ENCODE data around the gene IGSF8.
A peak's percentile ranks its signal among the peaks of the same experiment; 100 is the strongest.

The IGSF8 gene

DNA sequence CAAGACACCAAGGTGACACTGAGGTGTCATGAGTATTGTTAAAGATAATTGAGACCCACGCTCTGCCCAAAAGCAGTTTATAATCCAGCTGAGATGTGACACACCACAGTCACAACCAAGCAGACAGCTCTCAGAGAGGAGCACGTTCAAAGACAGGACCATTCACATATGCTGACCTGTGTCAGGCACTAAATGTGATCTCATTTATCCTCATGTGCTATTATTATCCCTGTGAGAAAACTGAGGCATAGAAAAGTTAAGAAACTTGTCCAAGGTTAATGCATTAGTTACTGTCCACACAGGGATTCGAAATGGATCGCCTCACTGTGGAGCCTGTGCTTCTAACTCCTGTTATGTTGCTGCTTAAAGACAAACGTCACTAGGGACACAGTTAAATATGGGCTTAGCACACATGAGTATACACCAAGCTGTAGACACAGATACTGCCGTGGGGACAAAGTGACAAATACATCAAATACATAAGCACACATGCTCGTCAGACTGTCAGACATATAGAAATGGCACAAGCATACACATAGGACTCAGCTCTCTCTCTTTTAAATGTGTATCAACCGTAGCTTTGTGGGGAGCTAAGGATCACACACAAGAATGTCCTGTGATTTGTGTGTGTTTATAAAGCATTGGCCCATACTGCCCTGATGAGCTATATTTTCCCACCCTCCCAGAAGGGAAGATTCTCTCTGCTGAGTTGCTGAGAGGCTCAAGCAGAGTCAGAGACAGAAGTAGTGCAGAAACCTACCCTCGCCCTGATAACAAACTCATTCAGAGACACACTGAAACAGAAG lies 3.5 kb upstream of the IGSF8 start:
- DNase-seq: no peak

DNA sequence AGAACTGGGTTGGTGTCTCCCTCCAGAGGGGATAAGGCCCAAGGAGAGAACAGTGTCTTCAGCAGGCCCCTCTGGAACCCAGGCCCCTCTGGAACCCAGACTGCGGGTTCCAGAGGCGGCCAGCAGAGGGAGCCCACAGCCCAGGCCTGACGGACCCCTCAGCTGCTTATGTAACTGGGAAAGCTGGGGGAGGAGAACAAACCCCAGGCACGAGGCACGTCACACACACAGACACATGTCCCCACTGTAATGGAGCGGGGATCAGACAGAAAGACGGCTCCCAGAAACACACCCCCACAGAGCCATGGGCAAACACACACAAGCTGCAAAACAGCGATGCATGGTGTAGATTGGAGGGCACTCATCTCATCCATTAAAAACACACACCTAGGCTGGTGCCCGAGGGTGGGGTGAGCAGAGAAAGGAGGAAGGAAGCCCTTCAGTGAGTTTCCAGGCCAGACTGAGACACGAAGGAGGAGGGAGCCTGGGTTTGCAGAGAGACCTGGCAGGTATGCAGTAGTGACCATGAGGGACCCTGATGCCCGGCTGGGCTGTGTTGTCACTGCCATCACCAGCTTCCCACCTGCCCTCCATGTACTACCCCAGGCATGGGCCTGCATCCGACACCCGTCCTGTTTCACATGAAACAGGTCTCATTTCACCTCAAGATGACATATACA lies 2.8 kb upstream of the IGSF8 start:
- peak; percentile 84 for DNase-seq

DNA sequence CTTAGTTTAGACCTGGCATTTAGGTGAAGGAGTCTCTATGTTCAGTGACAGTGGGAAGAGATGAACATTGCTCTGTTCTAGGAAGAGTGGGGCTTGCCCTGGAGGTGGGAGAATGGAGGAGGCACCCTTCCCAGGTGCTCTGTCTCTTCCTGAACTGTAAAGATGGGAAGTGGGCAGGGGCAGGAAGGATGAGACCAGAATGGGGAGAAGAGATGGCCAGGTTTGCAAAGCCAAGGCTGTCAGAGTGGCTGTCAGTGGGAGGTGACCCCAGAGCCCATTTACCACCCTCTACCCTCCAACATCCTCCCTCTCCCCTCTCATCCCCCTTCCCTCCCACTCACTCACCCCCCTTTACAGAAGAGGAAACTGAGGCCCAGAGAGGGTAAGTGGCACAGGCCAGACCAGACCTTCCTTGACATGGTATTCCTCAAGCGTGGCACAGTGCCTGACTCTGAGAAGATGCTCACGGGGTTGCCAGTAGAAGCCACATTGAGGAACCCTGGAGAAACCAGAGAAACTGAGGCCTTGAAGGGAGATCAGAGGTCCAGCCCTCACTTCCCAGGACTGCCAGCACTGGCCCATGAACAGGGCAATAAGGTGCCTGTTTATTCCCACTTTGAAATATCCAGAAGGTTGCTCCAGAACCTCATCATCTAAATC lies 1.4 kb upstream of the IGSF8 start:
- no peak for DNase-seq

DNA sequence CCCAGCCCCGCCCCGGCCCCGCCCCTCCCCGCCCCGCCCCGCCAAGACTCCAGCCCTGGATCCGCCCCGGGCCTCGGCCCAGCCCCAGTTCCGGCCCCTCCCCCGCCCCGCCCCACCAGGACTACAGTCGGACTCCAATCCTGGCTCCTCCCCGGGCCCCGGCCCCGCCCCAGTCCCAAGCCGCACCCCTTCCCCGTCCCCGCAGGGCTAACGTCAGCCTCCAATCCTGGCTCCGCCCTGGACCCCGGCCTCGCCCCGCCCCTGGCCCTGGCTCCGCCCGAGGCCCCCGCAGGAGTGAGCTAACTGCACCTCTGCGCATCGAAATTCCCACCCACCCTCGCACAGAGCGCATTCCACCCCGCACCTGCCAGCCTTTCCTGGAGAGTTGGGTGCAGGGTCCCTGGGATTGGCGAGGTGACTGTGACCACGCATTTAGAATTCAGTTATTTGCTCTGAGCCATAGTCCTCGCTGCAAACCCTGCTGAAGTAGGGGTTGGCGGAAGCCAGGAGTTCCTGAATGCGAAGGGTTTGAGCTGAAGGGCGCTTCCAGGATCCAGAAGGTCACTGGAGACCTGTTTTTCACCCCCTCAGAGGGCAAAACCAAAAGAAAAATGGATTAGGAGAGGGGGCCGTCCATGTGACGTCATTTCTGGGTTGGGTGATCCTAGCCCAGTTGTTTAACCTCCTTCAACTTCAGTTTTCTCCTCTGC lies 588 bp upstream of the IGSF8 start:
- DNase-seq: peak; percentile 95

DNA sequence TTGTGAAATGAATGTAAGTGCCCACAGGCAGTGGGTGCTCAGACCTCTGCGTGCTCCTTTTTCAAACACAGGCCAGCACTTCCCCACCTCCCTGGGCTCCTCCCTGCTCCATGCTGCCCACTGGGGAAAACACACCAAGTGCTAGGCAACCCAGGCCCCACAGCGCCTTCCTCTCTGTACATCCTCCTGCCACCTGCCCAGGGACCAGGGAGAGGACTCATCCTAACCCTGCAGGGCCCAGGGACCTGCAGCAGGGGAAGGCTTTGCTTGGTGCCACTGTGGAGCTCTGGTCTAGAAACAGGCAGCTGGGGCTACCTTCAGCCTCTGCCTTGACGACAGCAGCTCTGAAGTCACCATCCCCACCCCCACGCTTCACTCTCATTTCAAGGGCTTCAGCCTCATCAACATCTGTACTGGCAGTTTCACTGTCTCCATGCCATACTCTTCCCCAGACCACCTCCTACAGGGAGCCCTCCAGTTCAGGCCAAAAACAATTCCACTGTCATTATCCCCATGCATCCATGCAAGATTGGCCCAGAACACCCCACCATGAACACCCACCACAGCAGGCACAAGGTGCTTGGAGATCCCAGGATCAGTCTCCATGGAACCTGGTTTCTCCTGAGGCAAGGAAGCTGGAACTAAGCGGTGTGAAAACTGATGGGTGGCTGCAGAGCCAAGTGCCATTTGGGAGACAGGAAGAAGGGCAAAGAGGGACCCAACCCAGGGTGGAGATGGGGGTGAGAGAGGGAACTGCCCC lies 1.1 kb downstream of the IGSF8 start:
- DNase-seq: no peak

DNA sequence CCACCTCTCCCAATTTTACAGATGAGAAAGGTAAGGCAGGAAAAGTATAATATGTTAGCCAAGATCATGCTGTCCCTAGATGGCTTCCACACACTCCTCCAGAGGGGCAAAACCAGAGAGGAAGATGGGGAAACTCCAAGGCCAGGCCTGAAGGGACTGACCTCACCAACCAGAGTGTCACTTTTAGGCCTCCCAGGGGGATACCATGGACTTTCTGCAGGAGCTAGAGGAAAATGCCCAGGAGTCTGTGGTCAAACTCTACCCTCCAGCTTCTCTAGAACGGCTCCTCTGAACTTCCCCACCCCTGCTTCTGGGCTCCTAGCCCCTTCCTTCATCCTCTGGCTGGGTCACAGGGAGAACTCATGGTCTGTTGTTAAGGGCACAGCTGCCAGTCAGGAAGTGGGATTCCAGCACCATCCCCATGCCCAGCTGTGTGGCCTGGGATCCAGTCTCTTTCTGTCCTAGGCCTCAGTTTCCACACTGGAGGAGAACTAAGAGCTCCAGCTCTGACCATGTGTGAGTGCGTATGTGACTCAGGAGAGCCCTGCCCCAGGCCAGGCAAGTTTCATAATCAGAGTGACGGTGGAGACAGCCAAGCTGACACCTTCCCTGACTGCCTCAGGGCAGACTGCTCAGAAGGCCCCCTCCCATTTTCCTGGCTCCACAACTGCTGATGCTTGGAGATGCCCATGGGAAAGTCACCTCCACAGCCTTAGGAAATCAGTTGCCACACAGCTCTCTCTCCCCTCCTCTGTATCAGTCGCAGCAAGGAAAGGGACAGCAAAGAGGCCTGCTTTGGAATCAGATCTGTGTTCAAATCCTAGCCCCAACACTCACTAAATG lies 1.9 kb downstream of the IGSF8 start:
- no peak for DNase-seq

DNA sequence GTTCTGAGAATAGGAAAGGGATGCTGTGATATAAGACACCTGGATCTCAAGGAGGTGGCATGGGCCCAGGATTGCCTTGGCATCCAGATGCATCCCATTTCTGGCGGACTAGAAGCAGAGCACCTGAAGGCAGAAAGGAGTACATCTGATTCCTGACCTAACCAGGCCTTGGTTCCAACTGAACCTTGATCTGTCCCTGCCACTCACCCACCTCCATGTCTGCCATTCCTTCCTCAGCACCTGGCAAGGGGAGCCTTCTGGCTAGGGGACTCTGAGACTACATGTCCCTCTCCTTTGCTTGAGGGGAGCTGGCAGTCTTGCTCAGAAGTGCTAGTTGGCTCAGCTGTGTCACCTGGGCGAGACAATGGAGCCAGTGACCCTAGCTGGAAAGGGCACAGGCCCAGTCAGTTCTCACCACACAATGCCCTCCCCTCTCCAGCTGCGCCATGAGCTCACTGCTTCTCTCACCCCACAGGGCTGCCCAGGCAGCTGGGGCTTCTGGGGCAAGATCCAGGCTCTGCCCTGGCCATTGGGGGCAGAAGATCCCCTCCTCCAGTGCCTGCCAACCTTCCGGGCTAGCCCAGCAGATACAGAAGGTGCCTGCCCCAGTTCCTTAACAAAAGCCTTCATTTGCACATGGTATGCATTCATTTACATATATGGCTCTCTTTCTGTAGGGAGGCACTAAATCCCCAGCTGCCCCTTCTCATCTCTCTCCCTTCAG lies 2.9 kb downstream of the IGSF8 start:
- DNase-seq: no peak

DNA sequence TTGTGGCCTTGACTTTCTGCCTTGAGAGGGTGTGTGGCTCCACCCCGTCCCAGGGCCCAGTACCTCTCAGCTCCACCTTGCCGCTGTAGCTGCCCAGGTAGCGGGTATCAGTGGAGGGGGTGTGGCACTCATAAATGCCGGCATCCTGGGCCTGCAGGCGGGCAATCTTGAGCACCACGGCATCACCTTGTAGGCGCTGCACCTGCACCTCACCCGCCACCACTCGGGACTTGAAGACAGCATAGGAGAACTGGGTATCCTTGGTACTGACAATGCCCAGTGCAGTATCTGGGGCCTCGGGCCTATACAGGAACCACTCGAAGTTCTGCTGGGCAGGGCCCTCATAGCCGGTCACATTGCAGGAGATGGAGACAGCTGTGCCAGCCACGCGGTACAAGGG lies 3.6 kb downstream of the IGSF8 start:
- no peak for DNase-seq

DNA sequence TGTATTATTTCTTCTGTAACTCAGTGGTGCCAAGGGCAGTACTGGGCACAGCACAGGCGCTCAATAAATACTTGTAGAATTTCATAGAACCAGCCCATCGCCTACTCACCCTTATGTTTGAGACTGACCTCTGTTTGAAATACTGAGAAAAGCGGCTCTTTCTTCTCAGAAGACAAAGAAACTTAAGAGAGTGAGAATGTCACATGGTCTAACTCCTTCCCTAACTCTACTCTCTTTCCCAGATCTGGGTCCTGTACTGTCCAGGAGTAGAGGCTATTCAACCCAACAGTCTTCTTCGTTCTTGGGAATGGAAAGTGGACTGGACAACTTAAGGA lies 4.2 kb downstream of the IGSF8 start:
- DNase-seq: no peak

DNA sequence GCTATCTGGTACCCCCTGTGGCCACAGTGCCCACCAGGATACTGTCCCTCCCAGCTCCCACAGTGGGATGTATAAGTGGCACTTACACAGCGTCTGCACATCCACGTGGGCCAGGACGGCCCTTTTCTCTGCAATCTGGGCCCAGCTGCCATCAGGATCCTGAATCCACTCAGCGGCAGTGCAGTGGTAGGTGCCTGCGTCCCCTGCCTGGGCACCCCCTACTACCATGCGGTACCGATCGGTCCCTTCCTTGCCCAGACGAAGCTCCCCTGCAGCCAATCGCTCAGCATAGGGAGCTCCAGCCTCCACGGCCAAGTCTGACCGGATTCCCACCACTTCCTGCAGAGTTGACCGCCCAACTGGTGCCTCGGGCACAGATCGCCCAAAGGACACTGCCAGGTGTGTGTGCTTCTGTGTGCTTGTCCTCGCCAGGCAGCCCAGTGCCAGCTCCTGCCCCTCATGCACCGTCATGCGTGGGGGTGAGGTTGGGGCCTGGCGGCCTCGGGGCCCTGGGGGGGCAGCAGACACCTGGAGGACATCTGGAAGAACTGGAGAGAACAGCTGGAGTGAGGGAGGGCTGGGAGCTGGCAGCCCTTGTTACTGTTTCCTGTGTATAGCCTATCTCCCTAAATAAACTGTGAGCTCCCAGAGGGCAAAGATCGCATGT lies 4.7 kb downstream of the IGSF8 start:
- DNase-seq: no peak

DNA sequence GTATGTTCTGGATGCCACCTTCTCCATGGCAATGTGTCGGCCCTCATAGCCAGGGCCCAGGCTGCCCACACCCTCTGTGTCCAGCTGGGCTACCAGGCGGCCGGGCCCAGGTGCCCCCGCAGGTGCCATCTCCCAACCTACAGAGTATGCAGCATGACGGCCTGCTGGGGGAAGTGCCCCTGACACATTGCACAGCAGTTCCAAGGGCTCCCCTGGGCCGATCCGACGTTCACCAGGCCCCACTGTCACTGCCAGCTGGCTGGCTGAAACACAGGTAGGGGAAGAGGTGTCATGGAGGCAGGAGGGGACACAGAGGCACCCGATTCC lies 5.4 kb downstream of the IGSF8 start:
- DNase-seq: no peak

DNA sequence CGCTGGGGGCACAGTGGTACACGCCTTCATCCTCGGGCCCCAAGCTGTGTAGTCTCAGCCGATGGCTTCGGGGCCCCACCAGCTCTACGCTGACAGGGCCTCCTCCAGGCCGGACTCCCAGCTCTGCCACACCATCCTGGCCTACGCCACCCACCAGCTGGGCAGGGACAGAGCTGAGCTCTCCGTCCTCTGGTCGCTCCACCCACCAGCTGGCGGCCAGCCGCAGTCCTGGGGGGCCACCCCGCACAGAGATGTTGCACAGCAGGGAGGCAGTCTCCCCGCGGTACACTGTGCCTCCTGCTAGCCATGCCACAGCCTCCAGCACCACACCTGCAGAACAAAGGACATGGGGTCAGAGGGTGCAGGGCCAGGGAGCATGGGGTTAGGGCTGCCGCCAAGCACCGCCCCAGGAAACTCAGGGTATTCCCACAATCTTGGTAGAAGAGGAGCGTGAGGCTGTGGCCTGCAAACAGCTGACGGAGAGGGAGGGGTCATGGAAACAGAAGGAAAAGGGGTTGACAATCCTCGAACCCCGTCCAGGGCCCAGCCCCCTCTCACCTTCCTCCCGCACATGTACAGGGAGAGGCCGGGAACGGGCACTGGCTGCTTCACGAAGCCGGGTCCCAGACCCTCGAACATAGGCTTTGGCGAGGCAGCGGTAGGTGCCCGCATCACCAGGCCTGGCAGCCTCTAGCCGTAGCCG lies 5.9 kb downstream of the IGSF8 start:
- no peak for DNase-seq

DNA sequence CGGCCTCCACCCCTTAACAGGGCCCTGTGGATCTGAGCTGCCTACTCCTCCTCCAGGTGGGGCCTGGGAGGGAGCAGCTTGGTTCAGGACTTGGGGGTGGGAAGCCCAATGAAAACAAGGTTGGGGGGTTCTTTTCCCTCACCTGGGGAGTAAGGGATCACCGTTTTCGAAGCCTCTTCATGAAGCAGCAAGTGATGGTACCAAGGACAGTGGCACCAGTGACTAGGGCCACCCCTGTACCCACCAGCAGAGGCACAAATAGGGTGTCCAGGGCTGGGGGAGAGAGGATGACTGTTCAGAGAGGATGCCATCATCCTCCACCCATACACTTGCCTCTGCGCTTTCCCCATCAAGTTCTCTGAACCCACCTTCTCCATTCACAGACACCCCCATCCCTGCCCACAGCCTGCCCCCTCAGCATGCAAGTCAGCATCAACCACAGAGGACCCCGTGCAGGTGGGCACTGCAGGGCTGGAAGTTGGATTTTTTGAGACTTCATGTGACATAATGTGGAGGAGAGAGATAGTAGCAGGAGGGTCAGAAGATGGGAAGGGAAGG lies 6.7 kb downstream of the IGSF8 start:
- DNase-seq: no peak

DNA sequence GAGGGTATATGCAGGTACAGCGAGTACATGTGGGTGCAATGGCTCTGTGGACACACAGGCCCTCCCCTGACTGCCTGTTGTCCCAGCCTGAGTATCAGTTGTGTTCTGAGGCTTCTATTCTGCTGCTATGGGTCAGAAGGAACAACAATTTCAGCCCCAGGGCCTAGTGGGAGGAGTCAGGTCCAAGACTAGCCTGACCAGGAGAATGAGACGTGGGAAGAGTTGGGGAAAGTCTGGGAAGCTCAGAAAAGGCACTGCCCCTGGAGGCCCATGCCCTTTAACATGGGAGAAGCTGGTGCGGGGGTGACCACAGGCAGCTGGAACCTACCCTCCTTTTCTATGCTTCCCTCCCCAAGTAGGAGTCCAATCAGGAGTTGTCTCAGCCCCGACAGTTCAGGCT lies 7.7 kb downstream of the IGSF8 start:
- no peak for DNase-seq

DNA sequence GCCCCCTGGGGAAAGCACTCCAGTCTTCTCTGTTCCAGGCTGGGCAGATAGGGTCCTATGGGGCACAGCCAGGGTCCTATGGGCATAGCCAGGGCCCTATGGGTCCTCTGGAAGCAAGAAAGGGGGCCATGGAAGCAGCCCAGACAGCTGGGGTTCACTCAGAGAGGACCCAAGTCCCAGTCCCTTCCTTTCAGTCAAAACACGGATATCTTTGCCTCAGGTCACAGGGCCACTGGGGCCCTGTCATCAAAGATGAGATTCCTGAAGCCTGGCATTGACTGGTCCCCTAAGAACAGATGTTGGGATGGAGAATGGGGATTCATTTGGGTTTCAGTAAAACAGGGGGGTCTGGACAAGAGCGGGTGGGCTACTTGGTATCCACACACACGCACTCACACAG lies 8.5 kb downstream of the IGSF8 start:
- no peak for DNase-seq

DNA sequence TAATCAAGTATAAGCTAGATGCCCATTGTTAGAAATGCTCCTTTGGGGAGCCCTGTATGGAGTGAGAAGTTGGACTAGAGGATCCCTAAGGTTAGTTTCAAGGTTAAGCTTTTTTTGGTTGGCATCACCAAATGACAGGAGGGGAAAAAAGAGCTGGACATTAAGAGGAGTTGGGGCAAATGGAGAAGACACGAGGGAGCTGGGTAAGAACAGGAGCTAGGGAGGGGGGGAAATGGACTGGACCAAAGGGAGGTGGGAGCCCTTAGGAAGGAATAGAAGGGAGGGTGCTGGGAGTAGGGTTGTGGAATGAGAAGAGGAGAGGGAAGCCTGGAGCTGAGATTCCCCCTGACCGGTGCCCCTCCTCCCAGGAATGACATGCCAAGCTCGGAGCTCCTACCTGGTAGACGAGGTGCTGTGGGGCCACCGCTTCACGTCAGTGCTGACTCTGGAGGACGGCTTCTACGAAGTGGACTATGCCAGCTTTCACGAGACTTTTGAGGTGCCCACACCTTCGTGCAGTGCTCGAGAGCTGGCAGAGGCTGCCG lies 11.2 kb downstream of the IGSF8 start:
- no peak for DNase-seq

DNA sequence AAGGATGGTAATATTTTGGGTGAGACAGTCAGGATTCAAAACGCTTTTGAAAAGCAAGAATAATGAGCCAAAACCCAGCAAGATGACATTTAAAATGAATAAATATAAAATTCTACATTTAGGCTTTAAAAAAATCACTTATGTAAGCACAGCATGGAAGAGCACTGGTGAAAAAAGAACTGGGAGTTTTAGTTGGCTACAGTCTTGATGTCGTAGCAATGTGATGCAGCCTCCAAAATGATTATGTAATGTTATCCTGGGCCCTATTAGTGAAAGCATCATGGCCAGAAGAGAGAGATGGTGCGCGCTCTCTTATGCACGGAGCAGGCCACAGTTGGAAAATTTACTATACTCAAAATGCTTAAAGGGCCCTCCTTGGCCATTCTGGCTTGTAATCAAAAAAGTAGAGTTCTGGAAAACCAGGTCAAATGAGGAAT lies 11.9 kb downstream of the IGSF8 start:
- DNase-seq: no peak

DNA sequence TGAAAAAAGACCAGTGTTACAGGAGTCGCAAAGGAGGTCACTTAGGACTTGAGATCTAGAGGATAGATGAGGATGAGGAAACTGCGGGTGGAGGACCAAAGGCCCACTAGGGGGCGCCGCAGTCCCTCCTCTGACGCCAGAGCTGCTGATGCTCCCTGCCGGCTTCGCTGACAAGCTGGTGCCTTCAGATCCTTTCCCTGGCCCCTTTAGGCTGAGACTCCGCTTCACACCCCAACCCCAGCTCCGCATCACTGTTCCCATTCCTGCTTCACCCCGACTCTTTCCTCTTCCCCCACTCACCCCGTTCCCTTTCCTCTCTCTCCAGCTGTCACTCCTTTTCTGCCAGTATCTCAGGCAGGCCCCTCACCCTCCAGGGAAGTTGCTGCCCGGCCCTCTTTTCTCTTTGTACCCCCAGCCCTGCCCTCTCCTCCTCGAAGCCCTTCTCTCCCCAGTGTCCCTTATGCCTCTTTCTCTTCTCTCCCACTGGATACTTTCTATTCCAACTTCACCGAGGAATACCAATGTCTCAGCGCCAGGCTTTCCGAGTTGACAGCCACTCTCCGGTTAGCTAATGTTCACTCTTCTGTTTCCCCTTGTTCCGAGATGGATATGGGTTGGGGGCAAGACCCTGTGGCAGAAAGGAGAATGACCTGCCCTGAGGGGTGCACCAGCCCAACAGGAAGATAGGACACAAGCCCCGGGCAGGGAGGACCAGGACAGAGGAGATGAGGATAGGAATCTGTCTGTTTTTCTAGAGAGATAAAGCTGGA lies 12.5 kb downstream of the IGSF8 start:
- DNase-seq: peak; percentile 44
